Activated T-helper 1 cell treated with anti-CD3 and anti-CD28 coated beads, Interleukin-12 subunit alpha, Interleukin-12 subunit beta, Interleukin-2, Interleukin-4 antibody, amounts not matched to agents 30 ng/mL and 10 ng/mL and 1 ng/mL, durations not matched to agents 14 hours and 24 hours and 36 hours (primary cell): ENCODE data around the gene IL31RA. TPM values are rescaled to one million over a fixed set of nuclear protein-coding genes. Genes with fewer than 3 reads are reported as not detected.

Experiments
- DNase-seq: peaks from one replicate; pipeline ENCODE4 v3.0.0; 2021; ENCODE audit warnings: low spot score
- H3K27ac Mint-ChIP-seq: one replicate; pipeline ENCODE4 v1.8.0; 2021; ENCODE audit warnings: mild to moderate bottlenecking, mixed read lengths
- H3K27me3 Mint-ChIP-seq: one replicate; pipeline ENCODE4 v1.8.0; 2022; ENCODE audit warnings: mild to moderate bottlenecking, moderate library complexity, mixed read lengths; ENCODE audit not compliant: insufficient read depth
- H3K36me3 Mint-ChIP-seq: one replicate; pipeline ENCODE4 v1.8.0; 2021; ENCODE audit warnings: low read depth, mixed read lengths
- H3K4me1 Mint-ChIP-seq: one replicate; pipeline ENCODE4 v1.8.0; 2021; ENCODE audit warnings: low read depth, mixed read lengths
- H3K4me3 Mint-ChIP-seq: one replicate; pipeline ENCODE4 v1.8.0; 2021; ENCODE audit warnings: mild to moderate bottlenecking, moderate library complexity, mixed read lengths
- H3K9me3 Mint-ChIP-seq: one replicate; pipeline ENCODE4 v1.8.0; 2021; ENCODE audit warnings: mixed read lengths
- intact Hi-C: fragments of 100-400 bp; cut with micrococcal nuclease; formaldehyde crosslinking; loops from one replicate; pipeline ENCODE4 v1.15.1; 2024
- total RNA-seq: library from RNA; stranded (reverse); gene quantifications from 2 replicates; pipeline ENCODE4 v1.2.3, GENCODE V29; 2022

IL31RA gene
- total RNA-seq, 1 donor from 2014 or later, result 0.80 TPM

DNA sequence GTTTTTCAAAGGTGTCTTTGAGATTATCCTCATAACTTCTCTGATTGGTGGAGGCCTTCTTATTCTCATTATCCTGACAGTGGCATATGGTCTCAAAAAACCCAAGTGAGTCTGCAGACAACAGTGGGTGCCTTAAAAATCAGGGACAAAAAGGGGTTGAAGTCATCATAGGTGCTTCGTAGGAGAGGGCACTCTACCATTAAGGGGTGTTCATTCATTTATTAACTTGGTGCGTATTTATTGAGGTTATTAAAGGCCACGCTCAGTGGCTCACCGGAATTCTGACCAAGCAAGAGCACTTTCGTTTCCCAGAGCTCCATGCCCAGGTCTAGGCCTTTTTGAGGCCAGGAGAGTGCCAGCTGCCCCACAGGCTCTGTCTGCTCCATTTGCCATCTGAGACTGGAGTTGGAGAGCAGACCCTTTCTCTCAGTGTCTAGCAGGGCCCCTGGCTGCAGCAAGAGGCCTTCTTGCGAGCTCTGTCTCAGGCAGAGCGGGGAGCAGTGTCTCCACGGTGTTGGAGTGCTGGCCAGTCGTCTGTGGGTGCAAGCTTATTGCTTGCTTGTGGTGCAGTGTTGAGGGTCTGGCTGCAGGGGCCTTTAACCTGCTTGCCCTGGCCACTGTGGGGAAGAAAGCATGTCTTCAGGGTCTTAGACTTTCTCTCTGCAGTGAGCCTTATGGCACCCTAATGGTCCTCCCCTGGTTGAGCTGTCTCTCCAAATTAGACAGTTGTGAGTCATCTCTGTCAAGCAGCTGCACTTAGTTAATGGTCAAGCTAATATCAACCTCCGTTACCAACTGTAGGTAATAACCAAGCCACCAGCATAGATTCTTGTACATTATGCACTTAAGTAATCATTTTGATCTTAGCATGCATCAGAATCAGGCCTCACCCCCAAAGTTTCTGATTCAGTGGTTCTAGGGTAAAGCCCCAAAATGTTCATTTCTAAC is 62.6 kb downstream of the IL31RA start:
- H3K9me3 Mint-ChIP-seq, result no peaks in the 10 kb centered on the region
- peaks cover 23% of the 10 kb centered on the region for H3K4me1 Mint-ChIP-seq
- H3K36me3 Mint-ChIP-seq, result peaks cover 2% of the 10 kb centered on the region
- intact Hi-C loops, result no loop called here
- peaks cover 3% of the 10 kb centered on the region for H3K27me3 Mint-ChIP-seq
- H3K4me3 Mint-ChIP-seq, result no peak overlapping the region
- no peak for DNase-seq
- no peak overlapping the region for H3K27ac Mint-ChIP-seq

DNA sequence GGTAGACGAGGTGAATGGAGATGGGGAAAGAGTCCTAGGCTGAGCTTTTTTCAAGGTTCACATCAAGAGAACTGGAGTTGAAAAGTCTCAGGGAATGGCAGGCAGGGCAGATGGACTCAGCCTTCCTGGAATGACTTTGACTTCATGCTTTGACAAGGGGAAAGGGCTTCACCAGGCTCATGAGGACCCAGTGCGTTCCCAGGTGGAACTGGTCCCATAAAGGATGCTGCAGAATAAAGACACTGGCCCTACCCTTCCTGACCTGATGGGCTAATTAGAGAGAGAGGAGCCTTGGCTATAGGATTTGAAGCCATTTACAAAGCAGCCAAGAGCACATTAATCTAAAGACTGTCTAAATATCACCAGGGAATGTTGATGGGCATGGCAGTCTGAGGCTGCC is 63.8 kb downstream of the IL31RA start:
- Mint-ChIP-seq H3K27ac (no peak overlapping the region), H3K36me3 (peaks cover 2% of the 10 kb centered on the region), H3K4me1 (peaks cover 36% of the 10 kb centered on the region), H3K27me3 (peaks cover 3% of the 10 kb centered on the region), H3K9me3 (no peaks in the 10 kb centered on the region), H3K4me3 (no peak overlapping the region)
- intact Hi-C loops, result no loop called here
- no peak for DNase-seq

DNA sequence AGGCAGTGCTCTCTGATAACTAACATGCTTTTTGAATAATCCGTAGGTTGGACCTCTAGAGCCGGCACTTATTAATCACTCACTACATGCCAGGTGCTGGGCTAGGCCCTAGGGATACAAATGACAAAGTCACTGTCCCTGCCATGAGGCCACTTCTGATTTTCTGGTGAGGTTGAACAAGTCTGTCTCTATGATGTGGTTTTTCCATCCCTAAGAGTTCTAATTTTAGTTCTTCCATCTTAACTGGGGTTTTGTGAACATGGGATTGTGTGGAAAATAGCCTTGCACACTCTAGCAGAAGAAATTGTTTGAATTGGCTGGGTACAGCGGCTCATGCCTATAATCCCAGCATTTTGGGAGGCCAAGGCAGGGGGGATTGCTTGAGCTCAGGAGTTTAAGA is 64.6 kb downstream of the IL31RA start:
- Mint-ChIP-seq H3K9me3 (no peaks in the 10 kb centered on the region), H3K4me1 (peaks cover 44% of the 10 kb centered on the region), H3K27me3 (peaks cover 3% of the 10 kb centered on the region), H3K27ac (no peak overlapping the region), H3K4me3 (no peak overlapping the region), H3K36me3 (no peaks in the 10 kb centered on the region)
- intact Hi-C loops, result no loop called here
- no peak for DNase-seq

DNA sequence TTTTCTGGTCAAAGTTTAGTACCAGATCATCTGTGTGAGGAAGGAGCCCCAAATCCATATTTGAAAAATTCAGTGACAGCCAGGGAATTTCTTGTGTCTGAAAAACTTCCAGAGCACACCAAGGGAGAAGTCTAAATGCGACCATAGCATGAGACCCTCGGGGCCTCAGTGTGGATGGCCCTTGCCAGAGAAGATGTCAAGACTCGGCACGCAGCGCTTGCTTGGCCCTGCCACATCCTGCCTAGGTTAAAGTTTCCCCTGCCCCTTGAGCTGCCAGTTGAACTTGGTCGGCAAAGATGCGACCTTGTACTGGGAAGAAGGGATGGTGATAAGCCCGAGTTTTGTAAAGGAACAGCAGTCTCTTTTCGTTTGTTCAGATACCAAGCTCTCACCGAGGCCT is 65.8 kb downstream of the IL31RA start:
- no peak overlapping the region for H3K27ac Mint-ChIP-seq
- no peak overlapping the region for H3K4me3 Mint-ChIP-seq
- no peaks in the 10 kb centered on the region for H3K36me3 Mint-ChIP-seq
- DNase-seq, result no peak
- intact Hi-C loops, result no loop called here
- no peaks in the 10 kb centered on the region for H3K9me3 Mint-ChIP-seq
- H3K4me1 Mint-ChIP-seq, result peaks cover 38% of the 10 kb centered on the region
- H3K27me3 Mint-ChIP-seq, result peaks cover 3% of the 10 kb centered on the region

DNA sequence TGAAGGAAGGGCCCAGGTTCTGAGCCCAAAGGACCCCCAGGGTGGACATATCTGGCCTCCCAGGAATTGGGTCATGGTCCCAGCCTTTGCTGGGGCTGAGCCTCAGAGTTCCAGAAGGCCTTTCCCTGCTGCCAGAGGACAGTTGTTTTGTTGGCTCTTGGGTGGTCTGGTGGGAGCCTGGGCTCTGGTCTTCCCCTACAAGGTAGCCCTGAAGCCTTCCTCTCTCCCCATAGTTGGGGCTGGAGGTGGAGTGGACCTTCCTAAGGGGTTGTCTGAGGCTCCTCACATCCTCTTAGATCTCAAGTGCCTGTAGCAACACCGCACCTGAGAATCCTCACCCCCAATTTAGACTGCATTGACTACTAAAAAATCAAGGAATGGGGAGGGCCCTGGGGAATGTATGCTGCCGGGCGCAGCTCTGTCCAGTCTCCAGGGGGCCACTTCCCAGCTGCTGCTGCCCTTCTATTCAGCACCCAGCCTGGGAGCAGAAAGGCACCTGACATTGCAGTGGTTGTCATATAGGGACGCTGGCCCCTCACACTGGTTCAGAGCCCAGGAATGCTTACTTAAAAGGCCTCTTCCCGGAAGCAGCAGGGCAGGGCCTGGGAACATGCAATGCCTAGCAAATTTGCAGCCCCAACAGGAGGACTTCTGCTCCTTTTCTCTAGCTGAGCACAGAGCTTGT is 66.4 kb downstream of the IL31RA start:
- Mint-ChIP-seq H3K4me3 (no peak overlapping the region), H3K4me1 (peaks cover 34% of the 10 kb centered on the region), H3K27me3 (peaks cover 3% of the 10 kb centered on the region), H3K27ac (no peak overlapping the region), H3K36me3 (no peaks in the 10 kb centered on the region), H3K9me3 (no peaks in the 10 kb centered on the region)
- no peak for DNase-seq
- intact Hi-C loops, result no loop called here

DNA sequence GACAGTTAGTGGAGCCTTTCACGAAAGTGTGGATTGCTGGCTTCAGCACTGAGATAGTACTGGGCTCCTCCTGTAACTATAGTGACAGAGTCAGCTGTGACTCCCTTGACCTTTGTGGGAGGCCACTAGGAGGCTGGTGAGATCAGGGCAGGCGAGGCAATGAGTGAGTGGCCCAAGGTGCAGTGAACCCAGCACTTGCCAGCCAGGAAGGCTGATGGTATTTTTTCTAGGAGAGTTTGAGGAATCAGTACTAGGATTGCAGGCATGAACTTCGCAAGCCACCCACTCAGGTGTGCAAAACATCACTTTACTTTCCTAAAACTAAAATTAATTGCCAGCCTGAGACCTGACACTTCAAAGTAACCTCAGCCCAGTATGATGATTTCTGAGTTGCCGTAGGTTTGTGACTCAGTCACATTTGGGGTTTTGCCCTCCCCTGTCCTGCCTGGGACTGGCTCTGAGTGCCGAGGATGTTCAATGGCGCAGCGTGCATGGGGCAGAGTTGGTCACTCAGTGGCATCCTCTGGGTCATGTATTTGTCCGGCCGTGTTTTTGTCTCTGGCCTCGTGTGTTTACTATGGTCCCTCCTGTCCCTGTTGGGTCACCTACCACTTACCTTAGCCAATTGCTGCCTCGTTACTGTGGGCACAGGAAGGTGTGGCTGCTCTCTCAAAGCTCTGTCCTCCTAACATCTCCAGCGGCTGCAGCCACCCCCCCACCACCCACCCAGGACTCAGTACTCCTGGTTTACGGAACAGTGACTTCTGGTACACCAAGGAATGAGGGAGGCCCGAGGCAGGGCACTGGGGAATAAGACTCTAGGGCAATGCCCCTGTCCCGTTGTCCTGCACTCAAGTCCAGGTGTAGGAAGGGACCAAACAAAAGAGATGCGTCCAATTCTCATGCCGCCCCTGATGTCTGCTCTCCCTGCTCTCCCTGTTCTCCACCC is 67.2 kb downstream of the IL31RA start:
- H3K36me3 Mint-ChIP-seq, result no peaks in the 10 kb centered on the region
- intact Hi-C loops, result no loop called here
- DNase-seq, result no peak
- H3K4me3 Mint-ChIP-seq, result no peak overlapping the region
- peaks cover 41% of the 10 kb centered on the region for H3K4me1 Mint-ChIP-seq
- H3K27ac Mint-ChIP-seq, result no peak overlapping the region
- no peaks in the 10 kb centered on the region for H3K9me3 Mint-ChIP-seq
- H3K27me3 Mint-ChIP-seq, result peaks cover 3% of the 10 kb centered on the region

DNA sequence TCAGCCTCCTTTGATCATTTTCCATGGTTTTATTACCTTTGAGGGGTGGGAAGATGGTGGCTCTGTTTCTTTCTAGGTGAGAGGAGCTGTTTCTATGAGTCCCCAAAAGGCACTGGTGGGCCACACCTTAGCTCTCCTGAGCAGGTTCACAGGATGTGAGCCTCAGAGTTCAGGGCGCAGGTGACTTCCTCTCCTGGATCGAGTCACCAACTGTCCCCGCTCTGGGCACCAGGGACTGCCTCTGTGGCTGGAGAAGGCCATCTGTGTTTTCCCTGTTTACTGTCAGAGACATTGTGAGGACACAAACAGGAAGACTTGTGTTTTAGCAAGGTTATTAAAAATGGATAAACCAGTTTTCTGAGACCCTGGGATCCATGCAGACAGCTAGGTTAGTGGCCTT is 68.5 kb downstream of the IL31RA start:
- Mint-ChIP-seq H3K4me1 (peaks cover 48% of the 10 kb centered on the region), H3K27ac (peak overlapping the region; percentile 59), H3K36me3 (no peaks in the 10 kb centered on the region), H3K4me3 (no peak overlapping the region), H3K27me3 (peaks cover 3% of the 10 kb centered on the region), H3K9me3 (no peaks in the 10 kb centered on the region)
- no peak for DNase-seq
- intact Hi-C loops, result loop anchor here (5.0 kb wide), 2 partner anchors 207 to 747 kb away; partner anchors contain the start of genes CDC20B and SLC38A9

DNA sequence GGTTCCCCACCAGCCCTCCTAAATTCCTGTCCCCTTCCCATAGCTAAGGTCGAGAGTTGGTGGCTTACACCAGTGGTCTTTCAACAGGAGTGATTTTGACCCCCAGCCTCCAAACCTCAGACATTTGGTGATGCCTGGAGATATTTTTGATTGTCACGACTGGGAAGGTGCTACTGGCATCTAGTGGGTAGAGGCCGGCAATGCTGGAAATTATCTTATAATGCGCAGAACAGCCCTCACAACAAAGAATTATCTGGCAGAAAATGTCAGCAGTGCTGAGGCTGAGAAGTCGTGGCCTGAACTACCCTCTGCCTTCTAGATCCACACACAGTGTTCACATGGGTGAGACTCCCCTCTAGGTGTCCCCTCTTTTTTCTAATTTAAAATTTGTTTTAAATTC is 69.6 kb downstream of the IL31RA start:
- no peak overlapping the region for H3K4me3 Mint-ChIP-seq
- DNase-seq, result no peak
- intact Hi-C loops, result loop anchor here (5.0 kb wide), 2 partner anchors 208 to 748 kb away; partner anchors contain the start of genes CDC20B and SLC38A9
- H3K4me1 Mint-ChIP-seq, result peaks cover 48% of the 10 kb centered on the region
- H3K9me3 Mint-ChIP-seq, result no peaks in the 10 kb centered on the region
- H3K27ac Mint-ChIP-seq, result no peak overlapping the region
- H3K27me3 Mint-ChIP-seq, result peaks cover 3% of the 10 kb centered on the region
- H3K36me3 Mint-ChIP-seq, result no peaks in the 10 kb centered on the region

DNA sequence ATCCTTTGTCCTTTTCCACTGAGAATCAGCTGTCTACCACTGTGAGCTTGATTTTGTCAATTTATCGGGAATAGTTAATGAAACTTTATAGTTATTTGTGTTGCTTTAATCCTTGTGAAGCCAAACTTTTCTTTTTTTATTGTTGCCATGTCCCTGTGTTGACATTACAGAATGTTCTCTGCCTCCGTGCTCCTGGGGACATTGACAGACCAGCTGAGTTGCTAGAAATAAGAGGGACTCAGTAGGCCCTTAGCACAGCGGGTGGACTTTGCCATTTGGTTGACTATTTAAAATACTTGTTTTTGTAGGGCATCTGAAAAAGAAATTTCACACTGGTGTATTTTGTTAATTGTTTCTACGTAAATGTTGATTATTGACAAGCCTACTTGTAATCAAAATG is 70.5 kb downstream of the IL31RA start:
- intact Hi-C loops, result loop anchor here (2.0 to 5.0 kb wide), 3 partner anchors 19 to 749 kb away; partner anchors contain the start of genes CDC20B and SLC38A9
- H3K4me3 Mint-ChIP-seq, result no peak overlapping the region
- H3K9me3 Mint-ChIP-seq, result no peaks in the 10 kb centered on the region
- DNase-seq, result no peak
- peaks cover 3% of the 10 kb centered on the region for H3K27me3 Mint-ChIP-seq
- no peaks in the 10 kb centered on the region for H3K36me3 Mint-ChIP-seq
- H3K4me1 Mint-ChIP-seq, result peaks cover 48% of the 10 kb centered on the region
- no peak overlapping the region for H3K27ac Mint-ChIP-seq

DNA sequence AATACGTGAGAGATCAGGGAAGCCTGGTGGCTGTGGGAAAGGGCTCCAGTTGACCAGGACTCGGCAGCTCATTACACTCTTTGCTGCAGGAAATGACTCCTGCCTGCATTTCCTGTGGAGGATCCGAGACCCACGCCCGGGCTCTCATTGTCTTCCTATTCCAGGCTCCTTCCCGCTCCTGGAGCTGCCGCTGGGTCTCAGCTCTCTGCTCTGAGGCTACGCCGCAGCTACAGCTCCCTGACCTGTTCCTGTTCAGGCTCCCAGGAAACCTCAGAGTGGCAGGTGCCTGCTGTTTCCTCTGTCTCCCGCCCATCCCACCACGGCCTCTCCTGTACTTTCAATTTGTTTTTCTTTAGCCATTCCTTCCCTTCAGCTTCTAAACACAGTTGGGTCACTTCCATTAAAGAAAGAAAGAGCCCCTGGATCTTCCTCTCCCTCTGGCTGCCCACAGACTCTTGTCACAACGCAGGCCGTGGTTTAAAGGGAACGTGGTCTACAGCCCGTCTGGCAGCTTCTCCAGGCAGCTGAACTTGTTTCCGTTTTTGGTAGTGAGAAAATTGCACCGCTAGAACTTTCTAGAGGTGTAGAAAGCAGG is 72.1 kb downstream of the IL31RA start:
- no peak for DNase-seq
- Mint-ChIP-seq H3K27ac (peak overlapping the region; percentile 79), H3K4me1 (peaks cover 41% of the 10 kb centered on the region), H3K36me3 (no peaks in the 10 kb centered on the region), H3K4me3 (peak overlapping the region; percentile 82), H3K9me3 (no peaks in the 10 kb centered on the region), H3K27me3 (peaks cover 1% of the 10 kb centered on the region)
- intact Hi-C loops, result loop anchor here (2.0 to 5.0 kb wide), 3 partner anchors 20 to 751 kb away; partner anchors contain the start of genes CDC20B and SLC38A9

DNA sequence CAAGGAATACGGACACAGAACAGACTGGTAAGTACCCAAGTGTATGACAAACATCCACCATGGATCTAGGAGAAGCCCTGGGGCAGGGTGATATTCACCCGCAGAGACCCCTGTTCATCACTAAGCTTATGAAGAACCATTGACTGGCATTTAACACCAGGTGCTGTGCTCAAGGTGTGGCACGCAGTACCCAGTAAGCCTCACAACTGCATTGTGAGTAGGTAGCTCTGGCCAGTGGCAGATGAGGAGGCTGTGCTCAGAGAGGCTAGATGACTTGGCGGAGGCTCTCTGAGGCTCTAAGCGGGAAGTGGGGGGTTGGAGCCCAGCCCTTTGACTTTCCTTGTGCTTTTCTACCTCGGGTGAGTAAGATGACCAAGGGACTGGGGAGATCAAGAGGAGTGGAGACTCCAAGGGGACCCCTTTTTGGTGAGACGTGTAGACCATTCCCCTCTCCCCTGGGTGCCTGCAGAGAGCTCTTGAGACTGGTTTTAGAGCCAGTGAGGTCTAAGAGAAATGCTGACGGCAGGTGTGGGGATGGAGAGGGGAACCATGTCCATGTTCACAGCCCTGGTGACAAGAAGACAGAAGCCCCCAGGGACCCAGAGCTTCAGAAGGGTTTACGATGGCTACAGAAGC is 72.8 kb downstream of the IL31RA start:
- Mint-ChIP-seq H3K36me3 (no peaks in the 10 kb centered on the region), H3K27ac (no peak overlapping the region), H3K27me3 (peaks cover 1% of the 10 kb centered on the region), H3K9me3 (no peaks in the 10 kb centered on the region), H3K4me1 (peaks cover 33% of the 10 kb centered on the region), H3K4me3 (peak overlapping the region; percentile 82)
- DNase-seq, result no peak
- intact Hi-C loops, result loop anchor here (2.0 to 5.0 kb wide), 3 partner anchors 21 to 752 kb away; partner anchors contain the start of genes CDC20B and SLC38A9
